ENCODE results near the gene TSPAN11. TPM values are rescaled to one million over a fixed set of nuclear protein-coding genes. Genes with fewer than 3 reads are reported as not detected.

The TSPAN11 gene
- total and polyA plus RNA-seq, 2 of the 4 experiments (the other 2 are of a cell fraction): 0.18 to 0.26 TPM

DNA sequence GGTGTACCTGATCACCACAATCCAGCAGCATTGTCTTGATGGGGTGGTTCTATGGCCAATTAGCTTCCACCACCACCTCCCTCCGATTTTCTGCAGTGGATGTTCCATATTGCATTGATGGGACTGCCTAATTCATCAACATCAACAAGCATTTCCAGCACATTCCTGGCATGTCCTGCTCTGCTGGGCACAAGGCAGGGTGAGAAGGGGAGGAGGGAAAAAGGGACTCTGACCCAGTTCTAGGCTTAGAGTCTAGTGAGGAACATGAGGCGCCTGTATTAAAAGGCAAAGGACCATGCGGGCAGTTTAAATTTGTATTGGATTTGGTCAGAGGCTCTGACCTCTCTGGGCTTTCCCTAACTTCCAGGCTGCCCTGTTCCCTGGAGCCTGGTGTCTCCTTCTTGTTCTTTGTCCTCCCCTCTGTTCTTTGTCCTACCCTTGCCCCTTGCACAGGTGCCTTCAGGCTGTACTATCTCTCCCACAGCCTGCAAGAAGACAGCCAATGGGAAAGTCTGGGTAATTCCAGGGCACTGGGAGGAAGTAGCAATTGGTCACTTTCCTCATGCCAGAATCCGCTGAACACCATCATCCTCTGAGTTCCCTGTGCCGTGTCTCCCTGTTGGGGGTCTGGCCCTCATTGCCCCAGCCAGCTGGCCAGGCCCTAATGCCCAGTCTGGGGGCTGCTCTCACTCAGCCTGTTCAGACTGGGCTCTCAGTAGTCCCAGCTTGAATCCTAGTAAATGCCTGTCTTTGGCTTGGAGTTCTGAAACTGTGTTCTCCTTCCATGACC is 43.3 kb downstream of the TSPAN11 start:
- no peak overlapping the region for H3K18ac ChIP-seq (ENCODE audit: low read depth, low read length)
- H3K9me3 ChIP-seq (ENCODE audit: control insufficient read depth, insufficient read depth, low read length): no peaks in the 10 kb centered on the region
- no peaks in the 10 kb centered on the region for H3K9me1 ChIP-seq (ENCODE audit: insufficient read depth, low read length)
- ChIA-PET POLR2A (ENCODE audit: unreplicated experiment) (no interaction called here), CTCF (no interaction called here)
- no peaks in the 10 kb centered on the region for H4K20me1 ChIP-seq (ENCODE audit: insufficient read depth, low read length)
- H3K9ac ChIP-seq (ENCODE audit: low read depth, low read length): no peak overlapping the region
- H3K4me3 ChIP-seq (ENCODE audit: insufficient read depth, low read depth, low read length): no peak overlapping the region
- H3K27me3 ChIP-seq (ENCODE audit: control insufficient read depth, insufficient read depth, low read length): peaks cover 36% of the 10 kb centered on the region
- H4K8ac ChIP-seq (ENCODE audit: low read depth in 2 of 2, low read length in 2 of 2): no peak overlapping the region
- no peak overlapping the region for H2BK5ac ChIP-seq (ENCODE audit: low read depth, low read length, poor library complexity, severe bottlenecking)
- H3K4me1 ChIP-seq (ENCODE audit: control insufficient read depth, insufficient read depth, low read length): no peaks in the 10 kb centered on the region
- no peak overlapping the region for H4K5ac ChIP-seq (ENCODE audit: low read depth, low read length)
- ATAC-seq (ENCODE audit: low read depth): no peak
- H4K91ac ChIP-seq (ENCODE audit: insufficient read depth, low read depth, low read length): no peak overlapping the region
- no peak overlapping the region for H2BK15ac ChIP-seq (ENCODE audit: low read depth, low read length)
- DNase-seq: no peak
- H2BK120ac ChIP-seq (ENCODE audit: low read depth, low read length): no peak overlapping the region
- no peak overlapping the region for H3K23ac ChIP-seq (ENCODE audit: low read depth, low read length)
- no peaks in the 10 kb centered on the region for H3K79me1 ChIP-seq (ENCODE audit: low read depth in 1 of 2, low read length in 2 of 2)
- BruUV-seq (replicated peaks): no TSS peak
- no peak overlapping the region for H2AK5ac ChIP-seq (ENCODE audit: low read depth, low read length)
- H2AFZ ChIP-seq (replicated peaks; ENCODE audit: low read length, poor library complexity): no peak overlapping the region
- no peak overlapping the region for H3K4me2 ChIP-seq (ENCODE audit: low read depth, low read length)
- H2BK20ac ChIP-seq (ENCODE audit: low read depth, low read length): no peak overlapping the region
- H3K36me3 ChIP-seq (ENCODE audit: control insufficient read depth, insufficient read depth, low read length): no peaks in the 10 kb centered on the region
- no peak overlapping the region for H3K27ac ChIP-seq (ENCODE audit: insufficient read depth, low read length)
- 52% methylated on average over 2 of the region's 5 CpGs; no CpG with 5 or more reads in 1 of the 2 experiments for WGBS, 2 experiments (ENCODE audit: extremely low coverage in 2 of 2, insufficient read length in 1 of 2)
- TF ChIP-seq POLR2A (IDR thresholded peaks at IDR 0.05; ENCODE audit: low read depth, low read length): no peak
- TF ChIP-seq RAD21 (IDR thresholded peaks at IDR 0.05; ENCODE audit: low read length): no peak
- TF ChIP-seq ELK1 (IDR thresholded peaks at IDR 0.05; ENCODE audit: borderline replicate concordance, low read depth, low read length): no peak
- H3K4ac ChIP-seq (ENCODE audit: low read depth, low read length): no peak overlapping the region
- no peak overlapping the region for H3K14ac ChIP-seq (replicated peaks; ENCODE audit: low read depth, low read length)
- intact Hi-C loops (cut with micrococcal nuclease): no loop called here
- no peak overlapping the region for H2AK9ac ChIP-seq (replicated peaks; ENCODE audit: low read depth, low read length, poor library complexity)
- no peak overlapping the region for H3K56ac ChIP-seq (ENCODE audit: extremely low read depth, insufficient read depth, low read length)
- dilution Hi-C loops (cut with HindIII; ENCODE audit: low sequenced_read_pairs, unreplicated experiment): no loop called here
- in situ Hi-C loops (cut with MboI; ENCODE audit: low sequenced_read_pairs): no loop called here

Measured in IMR-90 (cell line).